ENCODE data around the gene ASAH2. TPM values are rescaled to one million over a fixed set of nuclear protein-coding genes. Genes with fewer than 3 reads are reported as not detected.
"Not testable (repeated sequence)": the region's sequence is repeated elsewhere in the genome, so short reads cannot be mapped to it uniquely, and the experiment has no call there.

Gene ASAH2
- 0.38 and 0.64 TPM in 2 replicates for total RNA-seq

- DNase-seq (ENCODE audit: low read depth in 2 of 2) = no peak
Measured at GRCh38 chr10:50251394-50251793, at the start of gene ASAH2. Gene ASAH2 (minus strand): TSS chr10:50251516. CDS start chr10:50248610, 2,906 bp downstream.

- no peak for DNase-seq (ENCODE audit: low read depth in 2 of 2)
Measured at GRCh38 chr10:50299948-50300669, 48.8 kb upstream of the ASAH2 start.

GRCh38 chr10:50295367-50295766, 44.1 kb upstream of the ASAH2 start:
- DNase-seq (ENCODE audit: low read depth in 2 of 2) = no peak

DNA sequence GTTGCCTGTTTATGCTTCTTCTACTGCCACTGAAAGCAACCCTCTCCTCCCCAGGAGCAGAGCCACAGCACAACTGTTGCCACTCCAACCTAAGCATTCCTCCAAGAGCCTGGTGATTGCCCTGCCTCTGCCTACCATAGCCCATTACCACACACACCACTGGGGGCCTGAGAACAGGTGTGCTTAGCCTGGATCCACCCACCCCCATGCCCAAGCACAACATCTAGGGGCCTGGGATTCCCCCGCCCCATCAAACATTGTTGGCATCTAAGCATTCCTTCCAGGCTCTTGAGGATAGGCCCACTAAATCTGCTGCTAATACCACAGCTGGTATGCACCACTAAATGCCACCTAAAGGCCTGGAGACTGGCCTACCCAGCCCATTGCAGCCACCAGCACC, 43.3 kb upstream of the ASAH2 start:
- DNase-seq (ENCODE audit: low read depth in 2 of 2) = no peak

- DNase-seq (ENCODE audit: low read depth in 2 of 2) = no peak
Measured at GRCh38 chr10:50293513-50294313, 42.4 kb upstream of the ASAH2 start.

DNA sequence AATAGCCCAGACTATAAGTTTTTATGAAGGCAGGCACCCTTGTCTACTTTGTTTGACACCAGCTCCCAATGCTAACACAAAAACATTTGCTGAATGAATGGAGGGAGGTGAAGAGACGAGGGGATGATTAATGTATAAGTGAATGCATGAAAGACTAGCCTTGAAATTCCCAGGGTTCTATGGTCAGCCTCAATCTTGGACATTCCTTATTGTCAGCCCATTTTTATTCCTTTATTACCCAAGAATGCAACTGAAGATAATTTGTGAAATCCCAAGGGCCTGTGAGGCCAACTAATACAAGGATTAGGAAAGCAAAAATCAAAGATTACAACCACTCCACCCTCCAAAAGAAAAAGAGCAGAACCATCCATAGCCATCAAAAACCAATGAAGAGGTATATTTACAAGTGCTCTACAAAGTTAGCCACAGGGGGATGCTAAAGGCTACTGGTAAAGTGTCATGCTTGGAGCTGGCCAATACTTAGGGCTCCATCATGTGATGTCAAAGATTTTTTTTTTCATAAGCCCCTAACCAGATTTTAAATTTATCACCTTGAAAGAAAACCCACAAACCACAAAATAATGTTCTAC, 40.0 kb upstream of the ASAH2 start:
- peak; percentile 16 to 45 for DNase-seq (ENCODE audit: low read depth in 2 of 2)

- no peak for DNase-seq (ENCODE audit: low read depth in 2 of 2)
Measured at GRCh38 chr10:50289196-50289595, 37.9 kb upstream of the ASAH2 start.

GRCh38 chr10:50286996-50287803, 35.9 kb upstream of the ASAH2 start:
- no peak for DNase-seq (ENCODE audit: low read depth in 2 of 2)

- DNase-seq (ENCODE audit: low read depth in 2 of 2) = no peak
Measured at GRCh38 chr10:50286517-50286916, 35.2 kb upstream of the ASAH2 start.

GRCh38 chr10:50281967-50282522, 30.7 kb upstream of the ASAH2 start:
- DNase-seq (ENCODE audit: low read depth in 2 of 2) = no peak

GRCh38 chr10:50281210-50281966, 30.1 kb upstream of the ASAH2 start:
- no peak for DNase-seq (ENCODE audit: low read depth in 2 of 2)

DNA sequence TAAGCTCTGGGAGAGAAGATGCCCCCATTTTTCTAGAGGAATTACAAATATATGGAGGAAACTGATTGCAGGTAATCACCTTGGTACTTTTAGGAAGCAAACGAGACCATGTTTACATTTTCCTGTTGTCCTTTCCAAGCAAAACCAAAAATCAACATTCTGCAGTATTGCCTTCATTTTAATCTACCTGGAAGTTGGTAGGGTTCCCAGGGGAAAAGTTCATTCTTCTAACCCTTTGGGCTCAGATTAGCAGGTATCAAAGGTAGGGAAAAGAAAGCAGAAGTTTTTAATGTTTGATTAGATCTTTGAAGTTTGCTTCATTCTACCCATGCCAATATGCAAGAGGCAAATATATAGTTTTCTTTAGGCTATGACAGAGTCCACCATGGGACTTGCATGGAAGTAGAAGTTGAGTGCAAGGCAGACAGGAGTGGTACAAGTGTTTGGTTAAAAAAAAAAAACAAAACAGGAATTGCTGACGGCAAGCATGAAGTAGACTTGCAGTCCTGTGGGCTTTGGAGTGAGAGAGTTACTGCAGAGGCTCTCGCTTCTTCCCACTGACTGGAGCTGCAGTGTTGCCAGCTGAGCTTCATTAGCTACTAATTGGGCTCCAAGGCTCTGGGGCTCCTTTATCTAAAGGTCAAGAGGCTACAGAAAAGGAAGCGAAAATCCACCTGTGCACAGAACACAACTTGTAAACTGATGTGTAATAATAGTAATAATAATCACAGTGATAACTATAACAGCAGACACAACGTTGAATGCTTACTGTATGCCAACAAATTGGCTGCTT, 28.9 kb upstream of the ASAH2 start:
- DNase-seq (ENCODE audit: low read depth in 2 of 2) = no peak

DNA sequence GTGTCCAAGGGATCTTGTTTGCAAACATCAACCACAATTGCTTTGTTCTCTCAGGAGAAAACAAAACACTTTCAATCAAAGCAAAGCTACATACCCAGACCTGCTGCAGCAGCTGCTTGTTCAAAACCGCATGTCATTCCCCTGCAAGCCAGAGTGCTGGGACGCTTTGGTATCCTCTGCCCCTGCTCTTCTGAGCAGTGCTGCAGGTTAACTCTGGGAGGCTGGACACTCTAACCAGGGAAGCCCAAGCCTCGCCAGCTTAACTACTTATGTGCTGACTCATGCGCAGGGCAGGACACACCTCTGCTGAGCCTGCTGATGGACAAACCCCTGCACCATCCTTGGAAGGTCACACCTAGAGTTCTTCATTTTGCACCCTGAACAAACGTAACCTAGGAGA, 28.2 kb upstream of the ASAH2 start:
- DNase-seq (ENCODE audit: low read depth in 2 of 2) = no peak

GRCh38 chr10:50275650-50276235, 24.4 kb upstream of the ASAH2 start:
- peak in 1 of 2 donors; percentile 40 for DNase-seq (ENCODE audit: low read depth in 2 of 2)

GRCh38 chr10:50272531-50272930, 21.2 kb upstream of the ASAH2 start:
- DNase-seq (ENCODE audit: low read depth in 2 of 2) = no peak

- no peak for DNase-seq (ENCODE audit: low read depth in 2 of 2)
Measured at GRCh38 chr10:50271564-50272250, 20.4 kb upstream of the ASAH2 start.

GRCh38 chr10:50267877-50268276, 16.6 kb upstream of the ASAH2 start:
- DNase-seq (ENCODE audit: low read depth in 2 of 2) = not testable (repeated sequence)

GRCh38 chr10:50262625-50263024, 11.3 kb upstream of the ASAH2 start:
- not testable (repeated sequence) for DNase-seq (ENCODE audit: low read depth in 2 of 2)

- DNase-seq (ENCODE audit: low read depth in 2 of 2) = no peak
Measured at GRCh38 chr10:50260791-50261281, 9.5 kb upstream of the ASAH2 start.

Measured in dermis microvascular lymphatic vessel endothelial cell (primary cell).